ENCODE results near the gene WFDC2.
"Not testable (repeated sequence)": the region's sequence is repeated elsewhere in the genome, so short reads cannot be mapped to it uniquely, and the experiment has no call there.

WFDC2 gene

DNA sequence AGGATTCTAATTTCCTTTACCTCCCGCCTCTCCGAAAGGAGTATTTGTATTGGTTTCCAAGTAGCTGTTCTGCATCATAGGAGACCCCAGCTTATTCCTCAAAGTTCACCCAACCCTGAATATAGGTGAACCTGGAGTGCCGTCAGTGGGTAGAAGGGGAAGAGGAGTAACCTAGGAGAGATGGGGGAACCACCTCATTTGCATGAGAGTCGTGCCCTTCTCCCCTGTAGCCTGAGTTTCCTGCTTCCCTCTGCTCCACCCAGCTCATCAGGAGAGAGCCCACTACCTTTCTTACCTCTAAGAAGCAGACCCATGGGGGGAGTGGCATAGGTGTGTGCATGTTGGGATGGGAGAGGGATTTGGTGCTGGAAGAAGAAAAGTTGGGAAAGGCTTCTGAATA, 17.3 kb upstream of the WFDC2 start:
- no peak for DNase-seq (ENCODE audit: low read depth)

DNA sequence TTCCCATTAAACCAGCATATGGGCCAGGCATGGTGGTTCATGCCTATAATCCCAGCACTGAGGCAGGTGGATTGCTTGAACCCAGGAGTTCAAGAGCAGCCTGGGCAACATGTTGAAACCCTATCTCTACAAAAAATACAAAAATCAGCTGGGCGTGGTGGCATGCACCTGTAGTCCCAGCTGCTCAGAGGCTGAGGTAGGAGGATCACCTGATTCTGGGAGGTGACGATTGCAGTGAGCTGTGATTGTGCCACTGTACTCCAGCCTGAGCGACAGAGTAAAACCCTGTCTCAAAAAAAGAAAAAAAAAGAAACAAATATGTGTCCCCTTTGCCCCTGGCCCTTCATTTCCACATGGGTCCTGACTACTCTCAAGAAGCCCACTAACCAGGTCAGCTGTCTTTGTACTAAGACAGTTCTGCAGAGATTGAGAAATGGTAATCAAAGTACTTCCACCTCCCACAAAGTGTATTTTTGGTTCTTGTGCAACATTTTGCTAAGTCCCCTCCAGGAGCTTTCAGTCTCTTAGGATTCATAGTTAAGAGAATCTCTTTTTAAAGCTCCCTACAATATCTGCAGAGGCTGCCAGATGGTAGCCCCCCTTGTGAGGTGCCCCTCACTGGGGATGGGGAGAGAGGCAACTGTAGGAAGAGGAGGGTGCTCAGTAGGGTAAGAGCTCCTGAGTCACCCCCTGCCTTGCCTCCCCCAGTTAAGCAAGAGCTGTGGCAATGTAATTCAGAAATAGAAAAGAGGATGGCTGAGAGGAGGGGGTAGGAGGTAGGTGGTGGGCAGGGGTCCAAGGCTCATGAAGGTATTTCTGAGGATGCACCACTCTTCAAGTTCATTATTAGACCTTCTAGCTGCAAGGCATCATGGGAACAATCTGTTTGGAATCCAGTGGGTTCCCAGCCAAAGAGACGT, 16.5 kb upstream of the WFDC2 start:
- DNase-seq (ENCODE audit: low read depth), result peak; percentile 22

DNA sequence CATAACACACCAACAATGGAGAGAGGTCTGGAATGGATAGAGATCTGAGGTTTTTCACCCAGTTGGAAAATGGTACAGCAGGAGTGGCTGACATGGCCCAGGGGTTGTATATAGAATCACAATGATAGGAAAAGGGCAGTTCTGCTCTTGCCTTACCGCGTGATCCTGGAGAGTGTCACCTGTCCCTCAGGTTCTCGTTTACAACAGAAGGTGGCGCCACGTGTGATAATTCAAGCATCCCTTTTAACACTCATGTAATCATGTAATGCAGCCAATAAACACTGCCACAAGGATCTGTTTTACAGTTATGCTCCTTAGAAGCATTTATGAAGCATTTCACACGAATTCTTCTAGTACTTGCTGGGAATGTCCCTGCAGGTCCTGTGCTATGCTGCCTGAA, 12.9 kb upstream of the WFDC2 start:
- peak; percentile 9 for DNase-seq (ENCODE audit: low read depth)

DNA sequence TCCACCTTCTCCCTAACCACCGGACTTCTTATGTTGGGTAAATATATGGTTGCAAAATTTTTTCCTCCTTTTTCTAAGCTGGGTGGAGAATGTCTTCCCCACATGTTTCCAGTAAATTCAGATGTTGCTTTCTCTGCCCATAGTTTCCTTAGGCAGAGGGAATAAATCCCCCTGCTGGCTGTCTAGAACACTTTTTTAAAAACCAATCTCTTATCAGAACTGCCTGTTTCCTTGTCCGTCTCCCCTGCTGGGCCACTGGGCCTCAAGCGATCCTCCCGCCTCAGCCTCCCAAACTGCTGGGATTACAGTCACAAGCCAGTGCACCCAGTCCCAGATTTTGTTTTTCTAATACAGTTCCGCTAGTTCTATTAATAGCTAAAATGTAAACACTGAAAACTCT, 9.9 kb upstream of the WFDC2 start:
- peak; percentile 10 for DNase-seq (ENCODE audit: low read depth)

DNA sequence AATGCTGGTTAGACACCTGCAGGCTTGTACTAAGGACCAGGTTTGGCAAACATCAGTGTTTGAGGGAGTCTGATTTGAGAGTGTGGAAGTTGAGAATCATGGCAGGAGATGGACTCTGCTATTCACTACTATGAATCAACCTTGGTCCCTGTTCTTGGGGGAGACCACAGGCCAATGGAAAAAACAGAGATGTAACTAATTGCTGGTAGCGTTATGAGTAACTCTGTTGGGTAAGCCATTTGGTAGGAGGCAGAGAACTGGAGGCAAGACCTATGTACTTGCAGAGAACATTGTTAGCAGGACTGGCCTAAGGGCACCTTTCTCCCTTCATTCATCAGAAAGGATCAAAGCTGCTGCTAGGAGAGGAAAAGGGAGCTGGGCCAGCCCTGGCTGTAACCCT, 8.3 kb upstream of the WFDC2 start:
- no peak for DNase-seq (ENCODE audit: low read depth)

DNA sequence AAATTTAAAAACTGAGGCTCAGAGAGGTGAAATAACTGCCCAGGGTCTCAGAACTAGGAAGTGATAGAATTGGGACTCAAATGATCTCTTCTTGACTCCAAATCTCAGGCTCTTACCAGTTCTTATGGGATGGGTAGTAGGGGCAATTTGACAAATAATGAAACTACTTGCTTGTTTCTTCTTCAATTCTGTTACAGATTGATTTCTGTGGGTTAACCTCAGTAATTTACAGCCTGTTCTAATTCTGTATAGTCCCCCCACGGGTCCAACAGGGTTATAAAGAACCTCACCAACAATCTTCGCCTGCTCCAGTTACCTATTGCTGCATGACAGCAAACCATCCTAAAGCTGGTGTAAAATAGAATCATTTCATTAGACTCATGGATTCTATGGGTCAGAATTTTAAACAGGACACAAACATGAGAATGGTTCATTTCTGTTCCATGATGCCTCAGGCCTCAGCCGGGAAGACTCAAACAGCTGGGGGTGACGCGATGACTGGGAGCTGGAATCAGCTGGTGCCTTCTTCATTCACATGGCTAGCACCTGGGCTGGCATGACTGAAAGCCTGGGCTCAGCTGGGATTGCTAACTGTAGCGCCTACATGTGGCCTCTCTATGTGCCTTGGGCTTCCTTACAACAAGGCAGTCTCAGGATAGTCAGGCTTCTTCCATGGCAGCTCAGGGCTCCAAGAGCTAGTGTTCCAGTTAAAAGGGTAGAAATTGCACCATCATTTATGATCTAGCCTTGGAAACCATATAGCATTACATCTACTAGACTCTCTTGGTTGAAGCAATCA, 6.6 kb upstream of the WFDC2 start:
- DNase-seq (ENCODE audit: low read depth), result no peak

DNA sequence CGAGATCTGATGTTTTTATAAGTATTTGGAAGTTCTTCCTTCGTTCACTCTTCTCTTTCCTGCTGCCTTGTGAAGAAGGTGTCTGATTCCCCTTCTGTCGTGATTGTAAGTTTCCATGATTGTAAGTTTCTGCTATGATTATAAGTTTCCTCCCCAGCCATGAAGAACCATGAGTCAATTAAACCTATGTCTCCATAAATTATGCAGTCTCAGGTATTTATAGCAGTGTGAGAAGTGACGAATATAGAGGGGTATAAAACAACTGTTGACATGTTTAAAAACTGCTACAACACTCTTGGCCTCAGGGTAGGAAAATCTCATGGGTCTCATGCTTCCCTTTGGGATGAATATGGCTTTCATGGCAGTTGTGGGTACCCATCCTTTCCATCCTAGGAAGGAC, 5.8 kb upstream of the WFDC2 start:
- no peak for DNase-seq (ENCODE audit: low read depth)

DNA sequence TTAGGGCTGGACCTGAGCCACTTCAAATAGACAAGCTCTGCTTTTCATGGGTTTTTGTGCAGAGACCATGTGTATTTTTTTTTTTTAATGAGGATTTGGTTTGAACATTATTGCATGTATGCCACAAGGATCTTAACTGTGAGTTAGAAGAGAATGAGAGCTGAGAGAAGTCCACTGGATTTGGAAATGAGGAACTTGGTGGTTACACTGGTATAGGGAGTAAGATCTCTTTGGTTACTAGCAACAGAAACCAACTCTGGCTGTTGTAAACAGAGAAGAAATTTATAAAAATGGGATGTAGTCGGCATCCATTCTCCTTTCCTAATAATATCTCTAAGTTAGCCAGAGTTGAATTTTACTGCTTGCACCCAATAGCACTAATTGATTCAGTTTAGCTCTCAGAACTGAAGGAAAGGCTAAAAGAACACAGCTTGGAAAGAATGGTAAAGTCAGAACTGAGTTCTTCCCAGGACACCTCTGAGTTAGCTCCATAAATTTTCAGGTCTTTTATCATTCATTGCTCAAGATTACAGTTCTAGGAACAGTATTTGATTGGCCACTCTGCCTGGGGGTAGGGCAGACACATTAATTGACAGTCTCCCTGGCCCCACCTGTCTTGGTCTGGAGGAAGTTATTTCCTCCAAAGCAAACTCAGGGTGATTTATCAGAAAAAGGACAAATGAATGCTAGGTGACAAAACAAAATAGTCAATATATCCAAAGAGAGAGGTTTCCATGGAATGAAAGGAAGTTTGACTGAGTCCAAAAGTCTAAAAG, 3.9 kb upstream of the WFDC2 start:
- DNase-seq (ENCODE audit: low read depth), result no peak

DNA sequence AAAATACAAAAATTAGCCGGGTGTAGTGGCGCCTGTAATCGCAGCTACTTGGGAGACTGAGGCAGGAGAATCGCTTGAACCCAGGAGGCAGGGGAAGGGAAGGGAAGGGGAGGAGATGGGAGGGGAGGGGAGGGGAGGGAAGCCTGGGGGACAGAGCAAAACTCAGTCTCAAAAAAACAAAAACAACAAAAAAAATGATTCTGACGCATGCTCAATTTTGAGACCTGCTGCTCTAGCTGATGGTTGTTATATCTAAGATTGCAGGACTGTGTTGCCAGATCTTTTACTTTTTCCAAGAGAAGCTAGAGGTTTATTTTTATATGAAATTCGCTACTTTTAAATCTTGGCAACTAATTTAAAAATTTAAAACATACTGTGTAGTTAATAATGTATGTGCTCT, 2.4 kb upstream of the WFDC2 start:
- DNase-seq (ENCODE audit: low read depth), result no peak

DNA sequence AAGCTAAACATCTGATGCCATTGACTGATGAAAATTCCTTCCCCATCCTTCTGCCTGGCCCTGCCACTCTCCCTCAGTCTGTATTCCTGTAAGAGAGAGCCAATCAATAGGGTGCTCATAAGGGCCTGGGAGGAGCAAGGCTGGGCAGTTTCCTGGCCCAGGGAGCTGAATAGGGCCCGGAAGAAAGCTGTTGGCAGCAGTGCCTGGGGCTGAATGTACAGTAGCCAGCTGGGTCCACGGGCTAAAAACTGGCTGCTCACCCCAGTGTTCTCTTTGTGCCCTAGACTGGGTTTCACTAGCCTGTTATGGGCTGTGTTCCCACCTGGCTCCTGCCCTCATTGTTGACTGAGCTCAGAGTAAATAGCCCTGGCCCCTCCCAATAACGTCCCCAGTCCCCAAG, 1.7 kb upstream of the WFDC2 start:
- no peak for DNase-seq (ENCODE audit: low read depth)

DNA sequence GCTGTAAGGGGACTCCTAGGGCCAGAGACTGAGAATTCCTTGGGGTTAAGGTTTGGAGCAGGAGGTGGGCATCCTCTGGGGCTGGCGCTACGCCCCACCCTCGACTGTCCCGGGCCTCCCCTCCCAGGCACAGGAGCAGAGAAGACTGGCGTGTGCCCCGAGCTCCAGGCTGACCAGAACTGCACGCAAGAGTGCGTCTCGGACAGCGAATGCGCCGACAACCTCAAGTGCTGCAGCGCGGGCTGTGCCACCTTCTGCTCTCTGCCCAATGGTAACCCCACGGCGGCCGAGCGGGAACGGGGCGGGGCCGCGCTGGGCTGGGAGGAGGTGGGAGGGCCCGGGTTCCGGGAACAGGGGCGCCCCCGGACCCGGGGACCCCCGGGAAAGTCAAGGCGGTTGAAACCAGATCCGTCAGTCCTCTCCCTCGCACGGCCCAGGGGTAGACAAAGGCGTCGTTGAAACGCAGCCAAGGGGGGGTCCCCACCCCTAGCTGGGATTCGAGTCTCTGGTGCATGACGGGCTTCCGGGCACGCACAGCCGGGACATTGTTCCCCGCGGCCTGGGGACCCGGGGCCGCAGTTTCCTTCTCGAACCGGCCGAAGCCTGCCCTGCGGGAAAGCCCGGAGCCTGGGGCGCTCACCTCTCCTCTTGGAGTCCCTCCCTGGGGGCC, 844 bp downstream of the WFDC2 start:
- DNase-seq (ENCODE audit: low read depth), result peak; percentile 8

DNA sequence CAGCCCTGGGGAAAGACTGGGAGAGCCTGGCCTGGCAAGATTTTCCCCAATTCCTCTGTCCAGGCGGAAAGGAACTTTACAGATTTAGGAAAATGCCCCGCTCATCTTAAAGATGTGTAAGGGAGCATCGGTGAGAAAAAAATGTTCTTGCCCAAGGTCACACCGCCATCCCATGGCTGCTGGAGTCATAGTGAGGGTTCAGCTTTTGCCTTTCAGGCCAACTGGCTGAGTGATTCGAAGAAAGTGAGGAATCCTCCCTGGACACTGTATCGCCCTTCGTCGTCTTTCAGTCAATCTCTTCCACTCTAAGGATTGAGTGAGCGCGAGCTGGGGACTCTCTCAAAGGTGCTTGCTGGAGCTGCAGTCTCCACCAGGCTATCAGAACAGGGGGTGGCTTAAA, 1.4 kb downstream of the WFDC2 start:
- no peak for DNase-seq (ENCODE audit: low read depth)

DNA sequence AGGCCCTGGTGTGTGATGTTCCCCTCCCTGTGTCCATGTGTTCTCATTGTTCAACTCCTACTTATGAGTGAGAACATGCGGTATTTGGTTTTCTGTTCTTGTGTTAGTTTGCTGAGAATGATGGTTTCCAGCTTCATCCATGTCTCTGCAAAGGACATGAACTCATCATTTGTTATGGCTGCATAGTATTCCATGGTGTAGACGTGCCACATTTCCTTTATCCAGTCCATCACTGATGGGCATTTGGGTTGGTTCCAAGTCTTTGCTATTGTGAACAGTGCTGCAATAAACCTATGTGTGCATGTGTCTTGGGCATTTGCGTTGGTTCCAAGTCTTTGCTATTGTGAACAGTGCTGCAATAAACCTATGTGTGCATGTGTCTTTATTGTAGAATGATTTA, 2.7 kb downstream of the WFDC2 start:
- not testable (repeated sequence) for DNase-seq (ENCODE audit: low read depth)

DNA sequence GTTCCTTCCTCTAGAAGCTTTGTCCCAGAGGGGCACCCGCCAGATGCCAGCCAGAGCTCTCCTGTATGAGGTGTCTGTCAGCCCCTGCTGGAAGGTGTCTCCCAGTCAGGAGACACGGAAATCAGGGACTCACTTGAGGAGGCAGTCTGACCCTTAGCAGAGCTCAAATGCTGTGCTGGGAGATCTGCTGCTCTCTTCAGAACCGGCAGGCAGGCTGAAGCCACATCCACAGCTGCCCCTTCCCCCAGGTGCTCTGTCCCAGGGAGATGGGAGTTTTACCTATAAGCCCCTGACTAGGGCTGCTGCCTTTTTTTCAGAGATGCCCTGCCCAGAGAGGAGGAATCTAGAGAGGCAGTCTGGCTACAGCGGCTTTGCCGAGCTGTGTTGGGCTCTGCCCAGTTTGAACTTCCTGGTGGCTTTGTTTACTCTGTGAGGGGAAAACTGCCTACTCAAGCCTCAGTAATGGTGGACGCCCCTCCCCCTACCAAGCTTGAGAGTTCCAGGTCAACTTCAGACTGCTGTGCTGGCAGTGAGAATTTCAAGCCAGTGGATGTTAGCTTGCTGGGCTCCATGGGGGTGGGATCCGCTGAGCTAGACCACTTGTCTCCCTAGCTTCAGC, 8.1 kb downstream of the WFDC2 start:
- DNase-seq (ENCODE audit: low read depth), result not testable (repeated sequence)

DNA sequence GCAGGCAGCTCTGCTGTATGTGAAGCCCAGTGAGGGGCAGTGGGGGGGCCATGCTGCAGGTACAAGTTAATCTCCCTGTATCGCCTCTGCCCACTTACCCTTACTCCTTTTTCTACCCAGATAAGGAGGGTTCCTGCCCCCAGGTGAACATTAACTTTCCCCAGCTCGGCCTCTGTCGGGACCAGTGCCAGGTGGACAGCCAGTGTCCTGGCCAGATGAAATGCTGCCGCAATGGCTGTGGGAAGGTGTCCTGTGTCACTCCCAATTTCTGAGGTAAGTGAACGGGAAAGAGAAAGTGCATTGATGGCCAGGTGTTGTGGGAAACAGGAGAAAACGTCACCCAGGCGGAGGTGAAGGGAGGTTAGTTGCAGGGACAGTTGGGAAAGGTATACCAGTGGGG, 10.3 kb downstream of the WFDC2 start:
- DNase-seq (ENCODE audit: low read depth), result no peak

DNA sequence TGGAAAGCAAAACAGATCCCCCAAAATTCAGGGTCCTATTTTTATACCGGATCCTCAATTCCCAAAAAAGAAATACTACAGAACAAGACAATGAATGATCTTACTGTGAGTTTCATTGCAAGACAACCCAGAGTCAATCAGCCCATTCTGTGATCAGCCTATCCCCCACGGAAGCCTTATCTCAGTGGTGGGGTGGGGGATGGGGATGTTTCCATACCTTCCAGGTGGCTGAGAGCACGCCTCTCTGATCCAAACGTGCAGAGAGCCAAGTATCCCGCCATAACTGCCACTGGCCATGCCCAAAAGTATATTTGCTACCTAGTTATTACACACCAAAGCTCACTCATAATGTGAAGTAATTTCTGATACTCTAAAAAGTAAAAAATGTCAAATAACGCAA, 15.1 kb downstream of the WFDC2 start:
- no peak for DNase-seq (ENCODE audit: low read depth)

DNA sequence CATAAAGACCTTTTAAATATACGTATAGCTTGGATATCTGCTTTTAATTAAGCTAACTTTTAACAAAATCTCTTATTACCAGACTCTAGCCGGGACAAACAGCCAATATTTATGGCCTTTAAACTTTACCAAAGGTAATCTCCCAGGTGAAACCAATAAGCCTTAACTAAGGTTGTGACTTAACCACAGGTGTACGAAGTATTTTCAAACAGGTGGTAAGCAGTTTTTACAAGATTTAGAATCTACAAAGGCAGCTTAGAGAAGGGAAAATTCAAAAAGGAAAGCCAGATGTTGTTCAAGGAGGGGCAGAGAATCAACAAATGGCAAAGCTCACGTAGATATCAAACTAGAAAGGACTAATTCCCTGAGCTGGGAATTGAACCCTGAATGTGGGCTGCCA, 15.8 kb downstream of the WFDC2 start:
- no peak for DNase-seq (ENCODE audit: low read depth)

DNA sequence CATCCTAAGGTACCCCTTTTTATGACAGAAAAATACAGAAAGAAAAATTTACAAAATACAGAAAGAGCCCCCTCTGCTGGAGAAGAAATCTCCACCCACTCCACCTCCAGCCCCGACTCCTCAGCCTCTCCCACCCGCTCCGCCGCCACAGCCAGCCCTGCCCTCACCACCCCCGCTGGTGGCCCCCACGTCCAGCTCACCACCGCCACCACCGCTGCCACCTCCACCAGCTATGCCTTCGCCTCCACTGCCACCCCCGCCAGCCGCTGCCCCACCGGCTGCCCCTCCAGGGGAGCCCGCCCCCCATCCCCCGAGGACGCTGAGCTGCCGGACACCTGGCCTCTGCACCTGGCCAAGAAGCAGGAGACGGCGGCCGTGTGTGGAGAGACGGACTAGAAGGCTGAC, 17.7 kb downstream of the WFDC2 start:
- DNase-seq (ENCODE audit: low read depth), result no peak

DNA sequence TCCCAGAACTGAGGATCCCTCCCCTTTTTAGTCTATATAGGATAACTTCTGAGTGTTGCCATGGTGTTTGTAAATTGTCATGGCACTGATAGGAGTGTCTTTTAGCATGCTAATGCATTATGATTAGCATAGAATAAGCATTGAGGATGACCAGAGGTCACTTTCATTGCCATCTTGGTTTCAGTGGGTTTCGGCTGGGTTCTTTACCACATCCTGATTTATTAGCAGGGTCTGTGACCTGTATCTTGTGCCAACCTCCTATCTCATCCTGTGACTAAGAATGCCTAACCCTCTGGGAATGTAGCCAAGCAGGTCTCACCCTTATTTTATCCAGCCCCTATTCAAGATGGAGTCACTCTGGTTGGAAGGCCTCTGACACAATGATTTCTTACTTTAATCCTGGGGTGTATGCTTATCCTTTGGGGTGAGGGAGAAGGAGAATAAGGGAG, 19.6 kb downstream of the WFDC2 start:
- DNase-seq (ENCODE audit: low read depth), result peak; percentile 20

DNA sequence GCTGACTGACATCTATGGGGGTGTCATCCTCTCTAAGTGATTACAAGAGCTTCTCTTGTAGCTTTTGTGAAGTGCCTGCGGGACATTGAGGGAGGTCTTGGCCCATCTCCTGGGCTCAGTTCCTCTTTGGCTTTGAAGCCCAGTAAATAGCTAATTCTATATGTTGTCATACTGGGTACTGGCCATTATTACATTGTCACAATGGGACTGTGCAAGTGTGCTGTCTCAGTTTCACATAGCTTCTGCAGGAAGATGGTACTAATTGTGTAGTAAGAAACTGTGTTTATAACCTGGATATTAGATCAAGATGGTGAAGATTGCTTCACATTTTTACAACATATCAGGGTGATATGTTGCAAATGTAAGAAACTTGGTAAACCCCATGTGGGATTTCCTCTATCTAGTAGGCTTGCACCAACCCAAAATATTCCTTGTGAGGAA, 26.0 kb downstream of the WFDC2 start:
- DNase-seq (ENCODE audit: low read depth), result peak; percentile 7

DNA sequence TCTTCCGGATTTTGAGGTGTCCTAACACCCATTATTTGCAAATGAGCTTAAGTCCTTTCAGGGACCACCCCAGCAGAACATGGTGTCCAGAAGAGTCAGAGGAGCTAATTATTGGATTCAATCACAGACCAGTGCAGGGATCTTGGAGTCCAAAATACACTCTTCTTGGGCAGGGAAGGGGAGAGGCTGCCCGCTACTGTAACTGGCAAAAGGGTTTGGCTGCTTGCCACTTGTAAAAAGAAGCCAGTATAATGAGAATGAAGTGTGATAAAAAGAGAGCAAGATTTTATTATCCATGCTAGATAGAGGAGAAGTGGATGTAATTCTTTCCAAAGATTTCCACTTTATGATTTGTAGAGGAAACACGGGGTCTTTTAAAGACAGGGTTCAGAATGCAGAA, 26.6 kb downstream of the WFDC2 start:
- no peak for DNase-seq (ENCODE audit: low read depth)

All from amniotic epithelial cell (primary cell).